IPS DF 4.7 (cell line): ENCODE measurements around the gene PIP5KL1.
"Not testable (repeated sequence)": the region's sequence is repeated elsewhere in the genome, so short reads cannot be mapped to it uniquely, and the experiment has no call there.

Experiments
- DNase-seq: peaks from one replicate; pipeline ENCODE4 v3.0.0-alpha.2; 2013; ENCODE audit warnings: low spot score; ENCODE audit errors: extremely low read depth

Gene PIP5KL1

DNA sequence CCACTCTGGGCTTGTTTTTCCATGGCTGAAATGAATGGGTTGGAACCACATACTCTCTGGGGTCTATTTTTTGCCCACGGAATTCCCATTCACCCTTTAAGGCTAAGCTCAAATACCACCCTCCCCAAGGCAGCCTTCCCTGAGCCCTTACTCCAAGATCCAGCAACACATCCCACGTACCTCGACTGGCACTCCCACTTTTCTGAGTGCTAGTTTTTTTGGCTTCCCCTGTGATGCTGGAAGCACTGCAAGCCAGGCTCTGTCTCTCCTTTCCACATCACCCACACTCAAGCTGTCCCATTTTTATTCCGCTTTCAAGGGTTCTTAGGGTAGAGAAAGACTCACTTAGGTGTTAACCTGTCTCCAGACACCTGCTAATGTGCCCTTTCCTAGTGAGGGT, 37.2 kb downstream of the PIP5KL1 start:
- no peak for DNase-seq

DNA sequence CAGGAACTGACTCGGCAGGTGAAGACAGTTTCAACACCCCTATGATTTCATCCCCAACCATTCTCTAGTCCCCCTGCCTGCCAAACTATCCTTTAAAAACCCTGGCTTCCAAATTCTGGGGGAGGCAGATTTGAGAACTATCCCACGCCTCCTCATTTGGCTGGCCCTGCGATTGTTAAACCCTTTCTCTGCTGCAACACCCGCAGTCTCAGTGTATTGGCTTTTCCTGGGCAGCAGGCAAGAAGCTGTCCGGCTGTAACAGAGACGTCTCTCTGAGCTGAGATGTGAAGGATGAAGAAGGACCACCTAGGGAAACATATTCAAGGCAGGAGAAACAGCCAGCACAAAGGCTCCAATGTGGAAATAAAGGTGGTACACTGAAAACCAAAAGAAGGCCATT, 37.7 kb downstream of the PIP5KL1 start:
- DNase-seq: no peak

DNA sequence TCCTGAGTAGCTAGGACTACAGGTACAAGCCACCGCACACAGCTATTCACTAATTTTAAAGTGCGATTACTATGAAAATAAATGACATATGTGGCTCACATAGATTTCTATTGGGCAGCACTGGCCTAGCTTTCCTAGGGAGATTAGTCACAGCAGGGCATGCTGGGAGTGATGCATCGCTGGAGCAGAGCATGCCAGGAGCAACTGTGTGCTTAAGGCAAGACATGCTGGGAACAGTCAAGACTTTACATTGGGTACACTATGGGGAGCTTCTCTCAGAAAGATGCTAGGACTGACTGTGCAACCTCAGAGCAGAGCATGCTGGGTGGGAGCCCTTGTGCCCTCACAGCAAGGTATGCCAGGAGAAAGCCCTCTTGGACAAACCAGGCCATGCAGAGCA, 40.5 kb downstream of the PIP5KL1 start:
- DNase-seq: no peak

DNA sequence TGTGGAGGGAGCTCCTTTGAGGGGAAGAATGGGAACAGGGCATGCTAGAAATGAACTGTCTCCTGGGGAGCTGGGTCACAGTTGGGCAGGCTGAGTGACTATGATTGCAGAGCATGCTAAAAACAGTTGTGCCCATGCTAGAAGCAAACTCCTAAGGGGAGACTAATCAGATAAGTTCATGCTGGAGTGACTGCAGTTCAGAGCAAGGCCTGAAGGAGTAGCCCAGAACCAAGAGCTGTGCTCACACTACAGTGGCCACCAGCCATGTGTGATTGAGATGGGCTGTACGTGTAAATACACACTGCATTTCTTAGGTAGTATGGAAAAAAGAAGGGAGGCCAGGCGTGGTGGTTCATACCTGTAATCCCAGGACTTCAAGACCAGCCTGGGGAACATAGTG, 42.8 kb downstream of the PIP5KL1 start:
- DNase-seq: no peak

DNA sequence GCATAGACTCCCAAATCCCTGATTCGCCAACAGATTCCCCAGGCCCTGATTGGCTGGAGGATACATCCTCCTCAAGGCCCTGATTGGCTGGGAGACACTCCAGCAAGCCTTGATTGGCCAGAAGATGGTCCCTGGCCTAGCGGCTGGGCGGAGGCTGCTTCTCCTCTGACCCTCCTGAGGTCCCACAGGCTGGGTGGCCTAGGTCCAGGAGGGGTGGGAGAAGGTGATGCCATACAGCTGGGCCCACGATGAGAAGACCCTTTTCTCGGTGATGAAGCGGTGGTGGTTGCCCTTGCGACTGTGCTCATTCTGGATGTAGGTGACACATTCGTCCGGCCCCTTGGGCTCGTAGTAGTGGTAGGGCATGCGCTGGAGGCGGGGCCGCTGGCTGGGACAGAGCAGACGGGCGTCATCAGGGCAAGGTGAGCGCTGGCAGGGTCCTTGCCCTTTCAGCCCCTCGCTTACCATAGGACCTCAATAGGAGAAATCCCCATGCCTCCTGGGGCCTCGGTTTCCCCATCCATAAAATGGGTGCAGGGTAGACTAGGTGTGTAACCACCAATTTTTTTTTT, 44.1 kb downstream of the PIP5KL1 start:
- no peak for DNase-seq

DNA sequence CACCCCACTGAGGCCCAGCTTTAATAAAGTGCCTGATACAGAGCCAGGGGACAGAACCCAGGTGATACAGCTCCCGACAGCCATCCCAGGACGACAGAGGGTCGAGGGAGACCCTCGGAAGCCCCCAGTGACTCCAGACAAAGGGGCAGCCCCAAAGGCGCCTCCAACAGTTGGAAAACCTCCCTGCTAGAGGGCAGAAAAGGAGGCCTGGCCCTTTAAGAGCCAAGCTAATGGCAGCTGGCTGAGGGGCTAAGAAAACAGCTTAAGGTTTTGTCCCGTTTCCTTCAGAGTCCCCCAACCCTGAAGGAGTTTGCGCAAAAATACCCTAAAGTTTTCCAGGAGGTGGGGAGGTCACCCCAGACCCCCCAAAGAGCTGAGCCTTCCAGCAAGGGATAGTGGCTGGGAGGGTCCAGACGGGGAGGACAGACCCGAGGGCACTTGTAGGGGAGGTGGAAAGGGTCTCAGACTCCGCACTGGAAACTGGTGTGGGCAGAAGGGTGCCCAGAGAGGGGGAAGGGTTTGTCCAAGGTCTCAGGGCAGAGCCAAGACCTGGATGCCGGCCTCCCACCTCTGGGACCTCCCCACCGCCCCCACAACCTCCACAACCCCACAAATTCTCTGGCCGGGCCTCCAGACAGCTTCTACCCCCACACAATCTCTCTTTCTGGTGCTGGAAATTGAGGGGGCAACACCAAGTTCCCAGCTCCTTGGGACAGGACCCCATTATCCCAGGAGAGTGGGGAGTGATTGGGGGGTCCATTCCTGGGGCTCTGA, 44.9 kb downstream of the PIP5KL1 start:
- DNase-seq: no peak

DNA sequence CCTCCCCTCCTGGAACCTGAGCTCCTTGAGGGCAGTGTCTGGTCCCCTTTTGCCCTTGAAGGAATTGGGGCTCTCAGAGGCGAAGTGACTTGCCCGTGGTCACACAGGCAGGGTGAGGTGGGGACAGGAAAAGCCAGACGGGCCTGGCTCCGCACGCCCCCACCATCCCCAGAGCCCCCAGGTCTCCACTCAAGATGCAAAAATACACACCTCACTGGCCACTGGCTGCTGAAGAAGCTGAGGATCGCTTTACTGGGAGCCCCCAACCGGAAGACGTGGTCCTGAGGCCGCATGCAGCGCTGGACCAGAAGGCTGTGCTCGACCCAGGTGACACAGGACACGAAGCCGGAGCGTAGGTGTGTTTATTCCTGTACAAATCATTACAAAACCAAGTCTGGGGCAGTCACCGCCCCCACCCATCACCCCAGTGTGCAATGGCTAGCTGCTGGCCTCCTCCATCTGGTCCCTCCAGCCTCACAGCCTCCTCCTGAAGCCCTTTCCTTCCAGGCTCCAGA, 45.5 kb downstream of the PIP5KL1 start:
- no peak for DNase-seq

DNA sequence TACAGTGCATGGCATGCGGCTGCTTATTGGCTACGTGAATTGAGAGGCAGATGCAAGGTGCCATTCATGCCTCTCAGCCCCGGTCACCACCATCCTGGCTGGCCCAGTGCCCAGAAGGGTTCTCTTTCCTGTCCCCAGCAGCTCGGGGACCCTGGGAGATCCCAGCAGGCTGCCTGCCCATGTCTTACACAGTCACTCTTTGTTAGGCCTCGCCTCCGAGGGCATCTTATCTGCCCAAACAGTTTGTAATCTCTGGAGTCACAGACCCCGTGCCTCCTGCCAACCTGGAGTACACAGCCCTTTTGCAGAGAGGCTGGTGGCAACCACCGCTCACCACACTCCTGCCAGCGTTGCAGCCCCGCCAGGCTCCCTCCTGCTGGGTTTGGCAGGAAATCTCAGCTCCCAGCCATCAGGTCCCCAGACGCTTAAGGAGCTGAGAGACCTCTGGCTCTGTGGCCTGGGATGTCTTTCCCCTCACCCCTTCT, 46.1 kb downstream of the PIP5KL1 start:
- DNase-seq: no peak

DNA sequence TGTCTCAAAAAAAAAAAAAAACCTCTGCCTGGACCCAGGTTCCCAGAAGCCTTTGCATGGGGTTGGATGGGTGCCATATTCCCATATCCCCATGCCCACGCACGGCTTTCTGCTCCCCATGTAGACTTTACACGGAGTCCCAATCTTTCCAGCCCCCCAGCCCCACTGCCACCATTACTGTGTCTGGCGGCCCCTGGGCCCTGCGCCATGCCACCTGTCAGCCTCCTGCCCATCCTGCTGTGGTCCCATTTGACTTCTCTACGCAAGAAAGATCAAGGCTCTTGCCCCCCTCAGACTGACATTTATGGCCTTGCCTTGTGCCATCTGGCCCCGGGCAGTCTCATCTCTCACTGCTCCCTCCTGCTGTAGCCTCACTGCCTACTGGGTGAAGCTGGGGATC, 46.6 kb downstream of the PIP5KL1 start:
- DNase-seq: no peak

DNA sequence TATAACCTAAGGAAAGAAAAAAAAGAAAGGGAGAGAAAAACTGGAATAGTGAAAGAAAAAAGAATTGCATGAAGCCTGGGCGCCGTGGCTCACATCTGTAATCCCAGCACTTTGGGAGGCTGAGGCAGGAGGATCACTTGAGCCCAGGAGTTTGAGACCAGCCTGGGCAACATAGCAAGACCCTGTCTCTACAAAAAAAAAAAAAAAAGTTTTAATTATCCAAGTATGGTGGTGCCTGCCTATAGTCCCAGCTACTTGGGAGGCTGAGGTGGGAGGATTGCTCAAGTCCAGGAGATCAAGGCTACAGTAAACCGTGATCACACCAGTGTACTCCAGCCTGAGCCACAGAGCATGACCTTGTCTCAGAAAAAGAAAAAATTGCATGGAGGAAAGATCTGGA, 48.9 kb downstream of the PIP5KL1 start:
- DNase-seq: not testable (repeated sequence)

DNA sequence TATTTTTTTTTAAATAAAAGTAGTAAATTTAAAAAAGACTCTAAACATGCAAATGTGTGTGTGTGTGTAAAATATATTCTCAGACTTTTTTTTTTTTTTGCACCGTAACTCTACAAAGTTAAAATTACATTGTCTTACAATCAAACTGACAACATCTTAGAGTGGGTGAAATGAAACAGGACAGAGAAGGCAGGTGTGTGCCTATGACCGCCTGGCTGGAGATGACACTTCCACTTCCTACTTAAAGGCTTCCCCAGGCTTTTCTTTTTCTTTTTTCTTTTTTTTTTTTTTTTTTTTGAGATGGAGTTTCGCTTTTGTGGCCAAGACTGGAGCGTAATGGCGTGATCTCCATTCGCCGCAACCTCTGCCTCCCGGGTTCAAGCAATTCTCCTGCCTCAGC, 50.4 kb downstream of the PIP5KL1 start:
- DNase-seq: no peak

DNA sequence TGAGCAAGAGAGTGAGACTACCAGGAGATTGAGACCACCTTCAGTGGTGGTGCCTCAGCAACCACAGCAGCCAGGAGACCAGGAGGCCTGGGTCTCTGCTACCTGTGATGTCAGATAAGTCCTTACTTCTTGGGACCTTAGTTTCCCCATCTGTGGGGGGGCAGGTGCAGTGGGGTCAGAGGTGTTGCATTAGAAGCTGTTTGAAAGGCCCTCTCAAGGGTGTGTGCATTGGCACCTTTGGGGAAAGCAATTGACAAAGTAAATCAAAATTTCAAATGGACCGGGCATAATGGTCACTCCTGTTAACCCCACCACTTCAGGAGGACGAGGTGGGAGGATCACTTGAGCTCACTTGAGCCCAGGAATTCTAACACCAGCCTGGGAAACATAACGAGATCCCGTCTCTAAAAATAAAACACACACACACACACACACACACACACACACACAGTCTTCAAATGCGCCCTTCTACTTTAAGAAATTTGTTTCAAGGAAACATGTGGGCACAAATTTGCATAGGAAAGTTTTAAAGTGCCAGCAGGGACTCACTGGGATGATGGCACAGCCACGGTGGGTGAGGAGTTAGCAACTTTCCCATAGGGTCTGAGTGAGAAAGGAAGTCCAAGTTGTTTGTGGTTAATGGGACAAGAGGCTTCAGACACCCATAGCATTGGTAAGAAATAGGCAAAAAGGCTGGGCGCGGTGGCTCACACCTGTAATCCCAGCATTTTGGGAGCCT, 51.8 kb downstream of the PIP5KL1 start:
- no peak for DNase-seq

DNA sequence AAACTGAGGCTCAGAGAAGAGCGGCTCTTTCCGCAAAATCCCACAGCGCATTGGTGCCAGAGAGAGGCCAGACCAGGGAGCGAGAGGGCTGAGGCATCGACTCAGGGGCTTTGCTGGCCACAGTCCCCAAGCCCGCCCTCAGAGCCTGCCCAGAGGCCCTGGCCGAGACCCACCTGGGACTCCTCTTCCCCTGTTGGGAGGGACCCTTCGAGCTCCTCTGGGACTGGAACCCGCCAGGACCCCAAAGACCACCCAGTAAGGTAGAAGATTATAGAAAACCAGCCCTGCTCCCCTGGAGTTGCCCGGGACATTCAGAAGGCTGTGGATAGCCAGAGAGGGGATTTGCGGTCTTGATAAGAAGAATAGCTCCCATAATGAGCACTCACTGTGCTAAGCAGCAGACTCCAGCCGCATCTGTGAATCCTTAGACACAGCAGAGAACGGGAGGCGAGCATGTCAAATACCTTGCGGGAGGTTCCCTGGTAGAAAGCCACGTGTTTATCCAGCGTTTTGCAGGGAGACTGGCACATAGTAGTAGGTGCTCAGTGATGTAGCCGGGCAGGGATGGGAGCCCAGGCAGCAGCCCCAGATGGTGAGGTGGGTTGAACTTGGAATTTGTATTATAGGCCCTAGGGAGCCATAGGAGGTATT, 52.5 kb downstream of the PIP5KL1 start:
- no peak for DNase-seq

DNA sequence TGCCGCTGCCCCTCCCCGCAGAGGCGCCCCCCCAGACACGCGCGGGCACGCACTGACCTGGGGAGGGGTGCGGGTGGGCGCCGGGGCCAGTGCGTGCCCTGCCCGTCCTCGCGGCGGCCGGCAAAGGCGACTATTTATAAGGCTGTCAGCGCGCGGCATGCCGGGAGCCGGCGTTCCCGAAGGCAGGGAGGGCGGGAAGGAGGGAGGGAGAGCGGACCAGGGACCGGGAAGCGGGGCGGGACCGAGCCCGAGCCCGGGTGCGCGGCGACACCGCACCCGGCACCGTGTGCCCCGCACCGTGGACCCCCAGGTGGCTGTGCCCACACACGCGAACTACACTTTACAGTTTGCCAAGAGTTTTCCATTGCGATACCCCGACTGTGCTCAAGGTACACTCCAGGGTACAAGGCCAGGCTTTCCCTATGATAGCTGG, 53.0 kb downstream of the PIP5KL1 start, which contains the start of gene AK1:
Gene AK1 (minus strand): TSS at position 110 of the 433 bp plus-strand sequence. CDS start 3,058 bp downstream, outside the sequence.
- DNase-seq: no peak

DNA sequence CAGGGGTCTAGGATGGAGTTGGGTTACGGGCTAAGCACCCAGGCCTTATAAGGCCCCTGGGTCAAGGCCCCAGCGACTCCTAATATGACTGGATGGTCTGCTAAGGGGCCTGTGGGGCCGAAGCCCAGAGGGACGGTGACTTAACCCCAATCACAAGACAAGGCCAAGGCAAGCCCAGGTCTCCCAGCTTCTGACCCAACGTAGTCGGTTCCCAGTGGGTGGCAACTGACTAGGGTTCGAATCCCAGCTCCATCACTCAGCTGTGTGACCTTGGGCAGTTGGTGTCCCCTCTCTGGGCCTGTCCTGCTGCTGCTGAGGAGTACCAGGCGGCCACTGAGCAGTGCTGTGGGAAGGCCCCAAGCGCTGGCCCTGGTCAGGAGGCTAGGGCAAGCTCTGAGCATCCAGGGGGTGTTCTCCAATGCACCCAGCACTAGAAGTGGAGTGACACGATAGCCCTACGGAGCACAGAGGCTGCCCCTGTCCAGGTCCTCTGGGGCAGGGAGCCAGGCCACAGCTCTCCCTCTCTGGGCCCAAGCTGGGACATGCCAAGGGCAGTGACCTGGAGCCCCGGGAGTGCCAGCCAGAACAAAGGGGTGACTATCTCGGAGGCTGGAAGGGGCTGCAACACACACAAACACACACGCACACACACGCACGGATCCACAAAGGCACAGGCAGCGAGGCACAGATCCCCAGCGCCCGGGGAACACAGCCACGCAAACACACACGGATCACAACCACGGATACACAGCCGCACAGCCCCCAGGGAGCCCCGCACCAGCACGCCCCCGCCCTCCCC, 53.6 kb downstream of the PIP5KL1 start:
- no peak for DNase-seq

DNA sequence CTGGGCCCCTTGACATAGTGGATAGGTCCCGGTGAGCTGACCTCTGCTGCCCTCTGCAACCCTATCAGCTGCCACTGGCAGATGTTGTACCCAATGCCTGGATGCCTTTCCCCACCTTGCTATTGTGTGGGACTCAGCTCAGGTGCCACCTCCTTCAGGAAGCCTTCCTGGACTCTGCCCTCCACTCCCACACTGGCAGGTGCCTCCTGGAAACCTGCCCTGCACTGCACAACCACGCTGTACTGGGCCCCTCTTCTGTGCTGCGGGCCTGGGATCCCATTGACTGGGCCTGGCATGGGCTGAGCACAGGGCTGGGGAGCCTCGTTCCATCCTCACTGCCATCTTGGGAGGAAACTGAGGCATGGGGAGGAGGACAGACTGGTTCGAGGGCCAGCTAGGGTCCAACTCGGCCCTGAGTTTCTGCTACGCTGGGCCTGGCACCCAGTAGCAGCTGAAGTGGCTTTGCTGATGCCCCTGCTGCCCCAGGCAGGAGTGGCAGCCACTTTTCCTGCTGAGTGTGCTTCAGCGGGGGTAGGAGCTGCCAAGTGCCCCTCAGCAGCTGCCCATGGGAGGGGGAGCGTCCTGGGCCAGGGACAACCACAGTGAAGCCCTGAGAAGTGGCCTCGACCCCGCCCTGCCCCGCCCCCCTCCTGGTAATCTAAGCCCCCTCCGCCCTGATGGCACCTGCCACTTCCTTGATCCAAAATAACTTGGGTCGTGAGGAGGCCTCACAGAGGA, 54.4 kb downstream of the PIP5KL1 start:
- DNase-seq: no peak

DNA sequence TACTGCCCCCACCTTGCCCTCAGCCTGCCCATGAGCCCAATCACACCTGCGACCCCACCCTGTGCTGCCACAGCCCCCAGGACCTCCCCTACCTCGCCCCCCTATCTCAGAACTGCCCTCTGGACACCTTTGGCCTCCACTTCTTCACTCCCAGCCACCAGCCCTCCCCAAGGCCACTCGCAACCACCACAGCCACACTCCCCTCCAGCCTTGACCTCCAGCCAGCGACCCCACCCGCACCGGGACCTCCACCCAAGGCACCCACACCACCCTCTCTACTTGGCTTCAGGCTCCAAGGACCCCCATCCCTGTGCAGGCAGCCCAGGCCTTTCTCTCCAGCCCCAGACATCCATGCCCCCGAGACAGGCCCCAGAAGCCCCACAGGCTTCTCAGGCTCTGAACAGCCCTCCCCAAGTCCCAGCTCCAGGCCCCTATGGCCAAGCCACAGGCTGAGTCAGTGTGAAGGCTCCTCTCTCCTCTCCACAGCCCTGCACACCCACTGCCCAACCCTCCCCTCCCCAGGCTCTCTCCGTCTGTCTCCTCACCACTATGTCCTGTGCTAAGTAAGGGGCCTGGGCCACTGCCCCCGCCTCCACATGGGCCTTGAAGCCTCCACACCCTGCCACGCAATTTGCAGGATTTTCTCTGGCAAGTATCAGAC, 55.1 kb downstream of the PIP5KL1 start:
- no peak for DNase-seq

DNA sequence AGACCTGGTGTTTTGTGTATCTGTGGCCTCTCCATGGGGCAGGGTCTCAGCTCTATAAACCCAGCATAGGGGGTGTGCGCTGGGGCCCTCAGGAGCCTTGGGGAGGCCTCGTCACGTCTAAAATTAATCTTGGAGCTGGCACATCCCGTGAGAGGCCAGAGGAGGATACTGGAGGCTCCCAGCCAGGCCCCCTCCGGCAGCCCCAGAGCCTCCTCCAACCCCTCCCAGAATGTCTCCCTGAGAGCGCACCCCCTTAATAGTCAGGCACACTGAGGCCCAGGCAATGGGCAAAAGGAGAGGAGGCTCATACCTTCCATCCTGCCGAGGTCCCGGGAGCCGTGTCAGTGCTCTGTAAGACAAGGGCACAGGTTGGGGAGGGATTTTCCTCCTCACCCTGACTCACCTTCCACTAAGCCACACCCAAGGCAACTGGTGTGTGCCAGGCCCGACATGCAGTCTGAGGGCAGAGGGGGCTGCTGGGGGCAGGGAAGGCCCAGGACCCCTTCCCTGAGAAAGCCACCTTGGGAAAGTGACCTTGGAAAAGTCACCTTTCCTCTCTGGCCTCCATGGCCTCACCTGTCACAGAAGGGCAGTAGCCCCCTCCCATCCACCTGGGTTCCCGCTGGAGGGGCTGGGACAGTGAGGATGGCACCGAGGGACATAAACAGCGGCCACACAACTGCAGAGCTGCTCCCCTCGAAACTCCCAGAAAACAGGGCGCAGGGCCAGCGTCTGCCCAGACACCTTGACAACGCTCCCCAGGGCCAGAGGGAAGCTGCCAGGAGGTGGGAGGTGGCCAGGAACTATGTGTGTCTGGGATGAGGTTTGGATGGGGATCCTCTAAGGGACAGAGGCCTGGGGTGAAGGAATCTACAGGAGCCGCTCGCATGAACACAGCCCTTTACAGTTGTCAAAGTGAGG, 56.0 kb downstream of the PIP5KL1 start:
- DNase-seq: no peak
